HepG2 (cell line): Measurements from ENCODE around the gene LAPTM4A. TPM values are rescaled to one million over a fixed set of nuclear protein-coding genes. Genes with fewer than 3 reads are reported as not detected.

ENCODE experiments used
- ARID5B ChIP-seq: IDR thresholded peaks from 2 replicates; pipeline ENCODE4 v1.4.0; 2020; ENCODE audit warnings: mild to moderate bottlenecking, missing genetic modification reagents
- ARNT2 ChIP-seq: sonication (generic); formaldehyde crosslinking; IDR thresholded peaks from 2 replicates; pipeline ENCODE4 v1.8.0; 2022; ENCODE audit warnings: mild to moderate bottlenecking, low read depth, missing genetic modification reagents, moderate library complexity
- CSRNP1 ChIP-seq: sonication (generic); formaldehyde crosslinking; IDR thresholded peaks from 2 replicates; pipeline ENCODE4 v1.8.1; 2023; ENCODE audit warnings: mild to moderate bottlenecking, missing genetic modification reagents
- JDP2 ChIP-seq: sonication (generic); formaldehyde crosslinking; IDR thresholded peaks from 2 replicates; pipeline ENCODE4 v1.8.1; 2022; ENCODE audit warnings: missing genetic modification reagents, borderline replicate concordance
- KDM6A ChIP-seq: IDR thresholded peaks from 2 replicates; pipeline ENCODE4 v1.6.1; 2016; ENCODE audit warnings: low read depth
- MNT ChIP-seq: fragments of 450-650 bp; IDR thresholded peaks from 2 replicates; pipeline ENCODE4 v1.6.1; 2016
- NAIF1 ChIP-seq: sonication (generic); formaldehyde crosslinking; IDR thresholded peaks from 2 replicates; pipeline ENCODE4 v1.5.0; 2020; ENCODE audit warnings: mild to moderate bottlenecking, missing genetic modification reagents, borderline replicate concordance
- NR2C2 ChIP-seq: sonication (generic); formaldehyde crosslinking; IDR thresholded peaks from 2 replicates; pipeline ENCODE4 v1.4.0; 2020; ENCODE audit warnings: missing genetic modification reagents, mild to moderate bottlenecking, moderate library complexity, borderline replicate concordance
- PHF21A ChIP-seq: sonication (generic); formaldehyde crosslinking; IDR thresholded peaks from 2 replicates; pipeline ENCODE4 v1.5.0; 2020; ENCODE audit warnings: mild to moderate bottlenecking, missing genetic modification reagents
- PREB ChIP-seq: sonication (generic); formaldehyde crosslinking; IDR thresholded peaks from 2 replicates; pipeline ENCODE4 v1.4.0; 2020; ENCODE audit warnings: missing genetic modification reagents
- ZNF136 ChIP-seq: sonication (generic); formaldehyde crosslinking; IDR thresholded peaks from 2 replicates; pipeline ENCODE4 v1.8.1; 2022; ENCODE audit warnings: low read depth, mild to moderate bottlenecking, moderate library complexity, missing genetic modification reagents
- ZNF253 ChIP-seq: sonication (generic); formaldehyde crosslinking; IDR thresholded peaks from 2 replicates; pipeline ENCODE4 v1.8.0; 2022; ENCODE audit warnings: mild to moderate bottlenecking, missing genetic modification reagents, borderline replicate concordance
- ZNF720 ChIP-seq: sonication (generic); formaldehyde crosslinking; IDR thresholded peaks from 2 replicates; pipeline ENCODE4 v1.4.0; 2020; ENCODE audit warnings: missing genetic modification reagents
- ZNF746 ChIP-seq: sonication (generic); formaldehyde crosslinking; IDR thresholded peaks from 2 replicates; pipeline ENCODE4 v1.8.0; 2022; ENCODE audit warnings: mild to moderate bottlenecking, missing genetic modification reagents
- polyA plus RNA-seq, 8 experiments: library from polyadenylated mRNA; depleted of rRNA in 3 of 8; stranded (reverse) in 7 of 8; unstranded in 1 of 8; fragments of >200 nt; fragmentation: Illumina TruSeq in 4 of 8; extraction: Trizol in 4 of 8; gene quantifications; 2 replicates each; pipeline versions ENCODE4 v1.2.1 to v1.2.3, GENCODE V29; 2011 to 2016; ENCODE audit warnings: low read depth in 4 of 8, missing spikeins in 1 of 8, mixed read lengths in 1 of 8; ENCODE audit not compliant: insufficient read depth in 1 of 8
- total RNA-seq, 5 experiments: library from RNA; depleted of rRNA; stranded (reverse); fragments of >200 nt; fragmentation: Illumina TruSeq; extraction: Trizol; gene quantifications; 2 replicates each; pipeline ENCODE4 v1.2.3, GENCODE V29; 2016; ENCODE audit warnings: low read depth in 1 of 5
- TF ChIP-seq, protein P1 (sequence below): sonication (generic); formaldehyde crosslinking; IDR thresholded peaks from 2 replicates; pipeline ENCODE4 v1.4.0; 2020; ENCODE audit warnings: missing genetic modification reagents, borderline replicate concordance
- TF ChIP-seq, protein P2 (sequence below): sonication (generic); formaldehyde crosslinking; IDR thresholded peaks from 2 replicates; pipeline ENCODE4 v1.4.0; 2020; ENCODE audit warnings: mild to moderate bottlenecking, missing genetic modification reagents

Gene LAPTM4A
- total and polyA plus RNA-seq, 2 of the 13 experiments (the other 11 are each of a cell fraction or from before 2014, with no cell fraction given) = 116 to 558 TPM

DNA sequence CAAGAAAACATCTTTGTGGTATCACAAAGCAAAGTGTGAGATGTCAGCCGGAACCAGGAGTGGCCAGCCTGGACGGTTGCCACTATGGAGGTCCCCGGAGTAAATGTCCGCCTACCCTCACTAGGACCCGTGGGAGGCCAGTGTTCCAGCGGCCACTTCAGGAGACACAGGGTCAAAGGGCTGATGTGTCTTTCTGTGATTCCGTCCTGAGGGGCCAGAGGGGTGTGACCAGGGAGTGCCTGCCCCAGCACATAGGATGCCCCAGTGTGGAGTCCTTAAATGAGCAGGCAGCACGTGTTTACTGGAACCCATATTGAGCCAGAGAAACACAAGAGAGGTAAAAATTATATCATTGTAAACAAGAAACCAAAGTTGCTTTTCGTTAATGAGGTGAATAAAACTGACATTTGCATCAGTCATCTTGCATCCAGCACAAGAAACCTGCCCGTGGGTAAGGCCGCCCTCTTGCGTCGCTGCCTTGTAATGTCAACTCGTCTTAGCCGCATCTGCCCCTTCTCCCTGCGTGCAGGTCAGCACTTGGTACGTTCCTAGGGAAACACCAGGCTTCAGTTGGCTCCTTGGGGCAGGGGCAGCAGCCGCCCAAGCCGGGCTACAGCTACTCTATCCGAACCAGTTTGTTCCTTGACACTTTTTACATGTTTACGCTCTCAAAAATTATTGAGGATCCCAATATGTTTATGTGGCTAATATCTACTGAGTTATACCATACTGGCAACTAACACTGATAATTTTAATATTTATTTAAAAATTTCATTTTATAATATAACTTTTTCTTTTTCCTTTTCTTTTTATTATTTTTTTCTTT, 46.7 kb upstream of the LAPTM4A start (continued):
- TF ChIP-seq, protein P1, sequence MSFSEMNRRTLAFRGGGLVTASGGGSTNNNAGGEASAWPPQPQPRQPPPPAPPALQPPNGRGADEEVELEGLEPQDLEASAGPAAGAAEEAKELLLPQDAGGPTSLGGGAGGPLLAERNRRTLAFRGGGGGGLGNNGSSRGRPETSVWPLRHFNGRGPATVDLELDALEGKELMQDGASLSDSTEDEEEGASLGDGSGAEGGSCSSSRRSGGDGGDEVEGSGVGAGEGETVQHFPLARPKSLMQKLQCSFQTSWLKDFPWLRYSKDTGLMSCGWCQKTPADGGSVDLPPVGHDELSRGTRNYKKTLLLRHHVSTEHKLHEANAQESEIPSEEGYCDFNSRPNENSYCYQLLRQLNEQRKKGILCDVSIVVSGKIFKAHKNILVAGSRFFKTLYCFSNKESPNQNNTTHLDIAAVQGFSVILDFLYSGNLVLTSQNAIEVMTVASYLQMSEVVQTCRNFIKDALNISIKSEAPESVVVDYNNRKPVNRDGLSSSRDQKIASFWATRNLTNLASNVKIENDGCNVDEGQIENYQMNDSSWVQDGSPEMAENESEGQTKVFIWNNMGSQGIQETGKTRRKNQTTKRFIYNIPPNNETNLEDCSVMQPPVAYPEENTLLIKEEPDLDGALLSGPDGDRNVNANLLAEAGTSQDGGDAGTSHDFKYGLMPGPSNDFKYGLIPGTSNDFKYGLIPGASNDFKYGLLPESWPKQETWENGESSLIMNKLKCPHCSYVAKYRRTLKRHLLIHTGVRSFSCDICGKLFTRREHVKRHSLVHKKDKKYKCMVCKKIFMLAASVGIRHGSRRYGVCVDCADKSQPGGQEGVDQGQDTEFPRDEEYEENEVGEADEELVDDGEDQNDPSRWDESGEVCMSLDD (CRISPR knock-in tag) = no peak
- TF ChIP-seq ZNF253 (CRISPR knock-in tag) (no peak; the same call in 1 of the 2 replicates), JDP2 (no peak), ARID5B (CRISPR knock-in tag) (peak; percentile 73), ZNF746 (CRISPR knock-in tag) (no peak), PREB (CRISPR knock-in tag) (no peak), ZNF720 (CRISPR knock-in tag) (no peak), PHF21A (CRISPR knock-in tag) (no peak), NR2C2 (no peak), KDM6A (CRISPR knock-in tag) (no peak), CSRNP1 (CRISPR knock-in tag) (peak; percentile 46; the same call in 1 of the 2 replicates), MNT (no peak), ARNT2 (CRISPR knock-in tag) (peak; percentile 9; the same call in 1 of the 2 replicates), NAIF1 (CRISPR knock-in tag) (no peak), ZNF136 (CRISPR knock-in tag) (no peak)
- TF ChIP-seq, protein P2, sequence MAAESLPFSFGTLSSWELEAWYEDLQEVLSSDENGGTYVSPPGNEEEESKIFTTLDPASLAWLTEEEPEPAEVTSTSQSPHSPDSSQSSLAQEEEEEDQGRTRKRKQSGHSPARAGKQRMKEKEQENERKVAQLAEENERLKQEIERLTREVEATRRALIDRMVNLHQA (CRISPR knock-in tag) = no peak
